ACC112 (cell line): Measurements from ENCODE around the gene FADS2.

Source experiments
- H2AFZ ChIP-seq: fragments of 200-600 bp; sonication (generic); one replicate; pipeline ENCODE4 v1.6.0; 2017; ENCODE audit warnings: antibody characterized with exemption, low read length; ENCODE audit not compliant: unreplicated experiment
- H3K27ac ChIP-seq: fragments of 200-600 bp; sonication (generic); 2 replicates; pipeline ENCODE4 v1.5.1; 2014; ENCODE audit warnings: low read depth, mild to moderate bottlenecking, antibody characterized with exemption, low read length, moderate library complexity
- H3K27me3 ChIP-seq: fragments of 200-600 bp; sonication (generic); 2 replicates; pipeline ENCODE4 v1.6.1; 2014; ENCODE audit warnings: mild to moderate bottlenecking, antibody characterized with exemption, low read length, moderate library complexity, mixed read lengths; ENCODE audit not compliant: insufficient read depth
- H3K36me3 ChIP-seq: fragments of 200-600 bp; sonication (generic); 2 replicates; pipeline ENCODE4 v1.6.1; 2016; ENCODE audit warnings: mild to moderate bottlenecking, antibody characterized with exemption, low read length, moderate library complexity, mixed read lengths; ENCODE audit not compliant: insufficient read depth
- H3K4me1 ChIP-seq: fragments of 200-600 bp; sonication (generic); one replicate; pipeline ENCODE4 v1.6.1; 2016; ENCODE audit warnings: low read length, mixed read lengths; ENCODE audit not compliant: insufficient read depth, unreplicated experiment, control insufficient read depth
- H3K4me3 ChIP-seq: fragments of 200-600 bp; sonication (generic); 2 replicates; pipeline ENCODE4 v1.5.1; 2014; ENCODE audit warnings: mild to moderate bottlenecking, low read depth, low read length
- H3K79me2 ChIP-seq: fragments of 200-600 bp; sonication (generic); one replicate; pipeline ENCODE4 v1.6.0; 2016; ENCODE audit warnings: low read length; ENCODE audit not compliant: control insufficient read depth, unreplicated experiment, insufficient read depth

FADS2 gene

GRCh38 chr11:61906522-61906909 lies 78.4 kb downstream of the FADS2 start:
- Histone ChIP-seq H3K79me2 (no peaks in the 10 kb centered on the region), H2AFZ (no peak overlapping the region), H3K4me1 (no peaks in the 10 kb centered on the region), H3K36me3 (no peaks in the 10 kb centered on the region), H3K4me3 (no peak overlapping the region), H3K27me3 (no peaks in the 10 kb centered on the region), H3K27ac (no peak overlapping the region)

GRCh38 chr11:61907282-61907681 lies 79.2 kb downstream of the FADS2 start:
- no peak overlapping the region for H2AFZ ChIP-seq
- no peaks in the 10 kb centered on the region for H3K36me3 ChIP-seq
- H3K27ac ChIP-seq, result no peak overlapping the region
- no peaks in the 10 kb centered on the region for H3K4me1 ChIP-seq
- no peaks in the 10 kb centered on the region for H3K79me2 ChIP-seq
- no peaks in the 10 kb centered on the region for H3K27me3 ChIP-seq
- no peak overlapping the region for H3K4me3 ChIP-seq

GRCh38 chr11:61907871-61908729 lies 80.0 kb downstream of the FADS2 start:
- no peaks in the 10 kb centered on the region for H3K27me3 ChIP-seq
- no peaks in the 10 kb centered on the region for H3K79me2 ChIP-seq
- no peak overlapping the region for H3K27ac ChIP-seq
- no peaks in the 10 kb centered on the region for H3K4me1 ChIP-seq
- H3K4me3 ChIP-seq, result no peak overlapping the region
- no peaks in the 10 kb centered on the region for H3K36me3 ChIP-seq
- H2AFZ ChIP-seq, result no peak overlapping the region

- Histone ChIP-seq H3K4me3 (no peak overlapping the region), H3K79me2 (no peaks in the 10 kb centered on the region), H3K27me3 (no peaks in the 10 kb centered on the region), H2AFZ (no peak overlapping the region), H3K4me1 (no peaks in the 10 kb centered on the region), H3K27ac (no peak overlapping the region), H3K36me3 (no peaks in the 10 kb centered on the region)
Observed at GRCh38 chr11:61908730-61909316, 80.7 kb downstream of the FADS2 start.

- H3K27me3 ChIP-seq, result no peaks in the 10 kb centered on the region
- no peak overlapping the region for H3K4me3 ChIP-seq
- no peaks in the 10 kb centered on the region for H3K36me3 ChIP-seq
- no peak overlapping the region for H3K27ac ChIP-seq
- H2AFZ ChIP-seq, result no peak overlapping the region
- H3K4me1 ChIP-seq, result no peaks in the 10 kb centered on the region
- H3K79me2 ChIP-seq, result no peaks in the 10 kb centered on the region
Observed at GRCh38 chr11:61910187-61911127, 82.4 kb downstream of the FADS2 start.

- H3K27me3 ChIP-seq, result no peaks in the 10 kb centered on the region
- no peaks in the 10 kb centered on the region for H3K36me3 ChIP-seq
- H2AFZ ChIP-seq, result no peak overlapping the region
- H3K4me1 ChIP-seq, result no peaks in the 10 kb centered on the region
- H3K4me3 ChIP-seq, result no peak overlapping the region
- no peak overlapping the region for H3K27ac ChIP-seq
- no peaks in the 10 kb centered on the region for H3K79me2 ChIP-seq
Observed at GRCh38 chr11:61911128-61911700, 83.1 kb downstream of the FADS2 start.

- Histone ChIP-seq H3K4me1 (no peaks in the 10 kb centered on the region), H3K27ac (no peak overlapping the region), H2AFZ (no peak overlapping the region), H3K27me3 (no peaks in the 10 kb centered on the region), H3K36me3 (no peaks in the 10 kb centered on the region), H3K79me2 (no peaks in the 10 kb centered on the region), H3K4me3 (no peak overlapping the region)
Observed at GRCh38 chr11:61911701-61912529, 83.8 kb downstream of the FADS2 start.

GRCh38 chr11:61912530-61912898 lies 84.4 kb downstream of the FADS2 start:
- no peaks in the 10 kb centered on the region for H3K27me3 ChIP-seq
- no peaks in the 10 kb centered on the region for H3K79me2 ChIP-seq
- no peak overlapping the region for H3K4me3 ChIP-seq
- no peaks in the 10 kb centered on the region for H3K4me1 ChIP-seq
- no peaks in the 10 kb centered on the region for H3K36me3 ChIP-seq
- H3K27ac ChIP-seq, result no peak overlapping the region
- no peak overlapping the region for H2AFZ ChIP-seq

- Histone ChIP-seq H3K4me3 (no peak overlapping the region), H3K27ac (no peak overlapping the region), H2AFZ (no peak overlapping the region), H3K79me2 (no peaks in the 10 kb centered on the region), H3K36me3 (no peaks in the 10 kb centered on the region), H3K4me1 (no peaks in the 10 kb centered on the region), H3K27me3 (no peaks in the 10 kb centered on the region)
Observed at GRCh38 chr11:61912991-61913698, 85.0 kb downstream of the FADS2 start.
